ENCODE data around the gene EFCAB11. TPM values are rescaled to one million over a fixed set of nuclear protein-coding genes. Genes with fewer than 3 reads are reported as not detected.

EFCAB11 gene
- total RNA-seq, 1 donor from 2014 or later, result 7.5 TPM

GRCh38 chr14:89787525-89787924, 167.0 kb downstream of the EFCAB11 start:
- Histone ChIP-seq H3K79me2 (ENCODE audit: insufficient read depth, low read length) (no peaks in the 10 kb centered on the region), H2AFZ (ENCODE audit: low read depth, low read length) (peak overlapping the region; percentile 36), H4K20me1 (ENCODE audit: insufficient read depth, low read length) (no peaks in the 10 kb centered on the region), H3K27ac (ENCODE audit: low read depth, low read length) (no peak overlapping the region), H3K9me3 (ENCODE audit: insufficient read depth, low read depth, low read length) (no peaks in the 10 kb centered on the region), H3K4me2 (ENCODE audit: low read length) (peak overlapping the region; percentile 6), H3K9ac (ENCODE audit: low read length) (no peak overlapping the region), H3K36me3 (ENCODE audit: insufficient read depth, low read length) (no peaks in the 10 kb centered on the region), H3K4me3 (ENCODE audit: insufficient read depth, low read depth, low read length) (no peak overlapping the region), H3K27me3 (ENCODE audit: insufficient read depth, low read length) (no peaks in the 10 kb centered on the region), H3K4me1 (ENCODE audit: insufficient read depth, low read length) (peaks cover 12% of the 10 kb centered on the region)
- no peak for FAIRE-seq
- Mint-ChIP-seq H3K36me3 (ENCODE audit: low read depth, unreplicated experiment) (no peaks in the 10 kb centered on the region), H3K27ac (ENCODE audit: unreplicated experiment) (no peak overlapping the region), H3K9me3 (ENCODE audit: unreplicated experiment) (peaks cover under 1% of the 10 kb centered on the region), H3K4me1 (ENCODE audit: low read depth, unreplicated experiment) (peaks cover 5% of the 10 kb centered on the region), H3K27me3 (ENCODE audit: low read depth, unreplicated experiment) (no peaks in the 10 kb centered on the region), H3K4me3 (ENCODE audit: unreplicated experiment) (no peak overlapping the region)
- peak; percentile 66 for DNase-seq (ENCODE audit: low read depth)
- TF ChIP-seq CTCF (IDR thresholded peaks at IDR 0.05; ENCODE audit: insufficient read depth, low read depth, low read length) (no peak), EZH2 (IDR thresholded peaks at IDR 0.05; ENCODE audit: insufficient read depth, low read length) (no peak)

GRCh38 chr14:89781046-89781445, 173.5 kb downstream of the EFCAB11 start:
- DNase-seq (ENCODE audit: low read depth), result no peak
- no peak for FAIRE-seq
- no peak for TF ChIP-seq CTCF (IDR thresholded peaks at IDR 0.05; ENCODE audit: insufficient read depth, low read depth, low read length)
- TF ChIP-seq EZH2 (IDR thresholded peaks at IDR 0.05; ENCODE audit: insufficient read depth, low read length), result no peak
- H3K36me3 Mint-ChIP-seq (ENCODE audit: low read depth, unreplicated experiment), result no peaks in the 10 kb centered on the region
- Histone ChIP-seq H3K79me2 (ENCODE audit: insufficient read depth, low read length) (no peaks in the 10 kb centered on the region), H3K27me3 (ENCODE audit: insufficient read depth, low read length) (no peaks in the 10 kb centered on the region), H3K27ac (ENCODE audit: low read depth, low read length) (no peak overlapping the region), H3K9me3 (ENCODE audit: insufficient read depth, low read depth, low read length) (no peaks in the 10 kb centered on the region), H3K4me2 (ENCODE audit: low read length) (no peak overlapping the region), H2AFZ (ENCODE audit: low read depth, low read length) (no peak overlapping the region), H3K9ac (ENCODE audit: low read length) (no peak overlapping the region), H3K4me1 (ENCODE audit: insufficient read depth, low read length) (no peaks in the 10 kb centered on the region), H3K36me3 (ENCODE audit: insufficient read depth, low read length) (no peaks in the 10 kb centered on the region), H4K20me1 (ENCODE audit: insufficient read depth, low read length) (no peaks in the 10 kb centered on the region), H3K4me3 (ENCODE audit: insufficient read depth, low read depth, low read length) (no peak overlapping the region)
- peaks cover 5% of the 10 kb centered on the region for H3K9me3 Mint-ChIP-seq (ENCODE audit: unreplicated experiment)
- no peaks in the 10 kb centered on the region for H3K27me3 Mint-ChIP-seq (ENCODE audit: low read depth, unreplicated experiment)
- H3K4me1 Mint-ChIP-seq (ENCODE audit: low read depth, unreplicated experiment), result no peaks in the 10 kb centered on the region
- H3K27ac Mint-ChIP-seq (ENCODE audit: unreplicated experiment), result no peak overlapping the region
- no peak overlapping the region for H3K4me3 Mint-ChIP-seq (ENCODE audit: unreplicated experiment)

GRCh38 chr14:89779707-89780106, 174.8 kb downstream of the EFCAB11 start:
- Mint-ChIP-seq H3K4me3 (ENCODE audit: unreplicated experiment) (no peak overlapping the region), H3K27ac (ENCODE audit: unreplicated experiment) (no peak overlapping the region), H3K27me3 (ENCODE audit: low read depth, unreplicated experiment) (no peaks in the 10 kb centered on the region), H3K36me3 (ENCODE audit: low read depth, unreplicated experiment) (no peaks in the 10 kb centered on the region), H3K9me3 (ENCODE audit: unreplicated experiment) (peaks cover 5% of the 10 kb centered on the region), H3K4me1 (ENCODE audit: low read depth, unreplicated experiment) (no peaks in the 10 kb centered on the region)
- H4K20me1 ChIP-seq (ENCODE audit: insufficient read depth, low read length), result no peaks in the 10 kb centered on the region
- H3K4me1 ChIP-seq (ENCODE audit: insufficient read depth, low read length), result no peaks in the 10 kb centered on the region
- no peak overlapping the region for H2AFZ ChIP-seq (ENCODE audit: low read depth, low read length)
- DNase-seq (ENCODE audit: low read depth) (no peak), FAIRE-seq (no peak)
- H3K9me3 ChIP-seq (ENCODE audit: insufficient read depth, low read depth, low read length), result no peaks in the 10 kb centered on the region
- no peak overlapping the region for H3K4me3 ChIP-seq (ENCODE audit: insufficient read depth, low read depth, low read length)
- H3K9ac ChIP-seq (ENCODE audit: low read length), result no peak overlapping the region
- no peak overlapping the region for H3K4me2 ChIP-seq (ENCODE audit: low read length)
- no peaks in the 10 kb centered on the region for H3K36me3 ChIP-seq (ENCODE audit: insufficient read depth, low read length)
- no peak for TF ChIP-seq EZH2 (IDR thresholded peaks at IDR 0.05; ENCODE audit: insufficient read depth, low read length)
- TF ChIP-seq CTCF (IDR thresholded peaks at IDR 0.05; ENCODE audit: insufficient read depth, low read depth, low read length), result no peak
- H3K79me2 ChIP-seq (ENCODE audit: insufficient read depth, low read length), result no peaks in the 10 kb centered on the region
- no peak overlapping the region for H3K27ac ChIP-seq (ENCODE audit: low read depth, low read length)
- H3K27me3 ChIP-seq (ENCODE audit: insufficient read depth, low read length), result no peaks in the 10 kb centered on the region
